Sigmoid colon (tissue), 7 donors: Measurements from ENCODE around the gene PRCC. TPM values are rescaled to one million over a fixed set of nuclear protein-coding genes. Genes with fewer than 3 reads are reported as not detected.

Source experiments
- DNase-seq: peaks from one replicate; pipeline ENCODE4 v3.0.0-alpha.2; 2019
- H3K27ac ChIP-seq, 4 donors: fragments of 200-600 bp; sonication (generic); one replicate each; pipeline ENCODE4 v1.5.1; 2016 to 2019; ENCODE audit warnings: mild to moderate bottlenecking in 1 of 4
- H3K27me3 ChIP-seq, 3 donors: fragments of 200-600 bp; sonication (generic); one replicate each; pipeline ENCODE4 v1.5.1; 2019; ENCODE audit warnings: mild to moderate bottlenecking in 1 of 3
- H3K36me3 ChIP-seq, 4 donors: fragments of 200-600 bp; sonication (generic); one replicate each; pipeline ENCODE4 v1.5.1; 2016 to 2019
- H3K4me1 ChIP-seq, 4 donors: fragments of 200-600 bp; sonication (generic); one replicate each; pipeline ENCODE4 v1.5.1; 2017 to 2019
- H3K4me3 ChIP-seq, 4 donors: fragments of 200-600 bp; sonication (generic); one replicate each; pipeline ENCODE4 v1.5.1; 2017 to 2019; ENCODE audit warnings: mild to moderate bottlenecking in 2 of 4, moderate library complexity in 1 of 4
- H3K9me3 ChIP-seq, 4 donors: fragments of 200-600 bp in 3 of 4; sonication (generic) in 3 of 4; one replicate each; pipeline versions ENCODE4 v1.5.1 to v1.6.1; 2013 to 2019
- EP300 ChIP-seq, 4 donors: sonication (generic); formaldehyde crosslinking; IDR thresholded peaks; one replicate each; pipeline ENCODE4 v1.6.1; 2017; ENCODE audit warnings: antibody characterized with exemption in 4 of 4
- POLR2A ChIP-seq, 2 donors: fragments of 450-650 bp; IDR thresholded peaks; one replicate each; pipeline ENCODE4 v1.6.1; 2016; ENCODE audit warnings: antibody characterized with exemption in 2 of 2, mild to moderate bottlenecking in 2 of 2, moderate library complexity in 2 of 2
- POLR2AphosphoS5 ChIP-seq, 4 donors: sonication (generic); formaldehyde crosslinking; IDR thresholded peaks; one replicate each; pipeline ENCODE4 v1.6.1; 2017; ENCODE audit warnings: antibody characterized with exemption in 4 of 4
- WGBS, 2 donors: extraction: QIAGEN DNeasy Blood & Tissue Kit; methylation state at CpG; one replicate each; pipeline ENCODE4 v1.1.7; 2013; 5-methylcytosine and 5-hydroxymethylcytosine counted together
- intact Hi-C: fragments of 100-400 bp; cut with DNase I; formaldehyde crosslinking; loops from one replicate; pipeline ENCODE4 v1.15.1; 2023
- polyA plus RNA-seq, 3 donors: library from polyadenylated mRNA; stranded (reverse); fragments of 200-250 nt; gene quantifications; one replicate each; pipeline ENCODE4 v1.2.3, GENCODE V29; 2013
- total RNA-seq, 4 donors: library from RNA; depleted of rRNA; stranded (reverse); fragments of >200 nt; gene quantifications; one replicate each; pipeline ENCODE4 v1.1.0, GENCODE V29; 2016
- TF ChIP-seq, protein P1 (sequence below), 4 experiments: fragments of 450-650 bp in 3 of 4; fragments of 200-600 bp in 1 of 4; IDR thresholded peaks; one replicate each; pipeline ENCODE4 v1.5.1; 2016 to 2019; ENCODE audit warnings: antibody characterized with exemption in 4 of 4, mild to moderate bottlenecking in 3 of 4, moderate library complexity in 2 of 4
- donor health status: healthy with polysubstance abuse.
- donor health status: Bipolar disorder and iron deficiency.
- donor health status: healthy.

Gene PRCC
- total and polyA plus RNA-seq, 7 donors, result 27.5 to 49.7 (median 34.1) TPM

DNA sequence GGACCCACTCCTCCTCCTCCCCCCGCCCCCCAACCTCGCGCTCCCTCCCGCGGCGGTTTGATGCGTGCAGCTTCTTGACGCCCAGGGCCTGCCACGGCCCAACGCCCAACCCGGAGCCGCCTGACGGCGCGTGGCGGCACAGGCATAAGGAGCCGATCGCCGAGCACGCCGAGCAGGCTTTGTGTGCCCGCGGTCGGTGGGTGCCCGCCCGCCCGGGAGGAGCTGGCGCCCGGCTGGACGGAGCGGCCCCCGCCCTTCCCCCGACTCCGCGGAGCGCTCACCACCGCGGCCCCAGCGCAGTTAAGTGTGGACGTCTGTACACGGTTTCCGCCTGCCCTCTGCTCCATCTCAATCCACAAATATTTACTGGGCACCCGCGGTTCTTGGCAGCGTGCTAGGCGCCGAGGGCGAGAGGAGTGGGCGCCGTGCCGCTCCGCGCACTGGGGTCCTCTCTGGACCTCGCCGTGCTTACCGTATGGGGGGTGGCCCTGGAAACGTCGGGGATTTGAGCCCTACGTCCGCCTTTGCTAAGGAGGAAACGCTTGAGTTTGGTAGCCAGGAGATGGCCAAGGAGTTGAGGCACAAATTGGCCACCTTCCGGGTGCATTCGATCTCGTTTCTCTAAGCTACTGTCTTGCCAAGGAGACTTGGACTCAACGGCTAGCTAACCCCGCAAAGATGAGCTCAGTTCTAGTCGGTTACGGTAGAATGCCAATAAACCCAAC, 15.4 kb upstream of the PRCC start:
- H3K4me1 ChIP-seq, result peaks cover 0 to 49% (median 43%) of the 10 kb centered on the region in 4 donors
- intact Hi-C loops, result loop anchor here (2.0 kb wide), 1 partner anchor 15 kb away; the partner anchor contains the start of gene PRCC

DNA sequence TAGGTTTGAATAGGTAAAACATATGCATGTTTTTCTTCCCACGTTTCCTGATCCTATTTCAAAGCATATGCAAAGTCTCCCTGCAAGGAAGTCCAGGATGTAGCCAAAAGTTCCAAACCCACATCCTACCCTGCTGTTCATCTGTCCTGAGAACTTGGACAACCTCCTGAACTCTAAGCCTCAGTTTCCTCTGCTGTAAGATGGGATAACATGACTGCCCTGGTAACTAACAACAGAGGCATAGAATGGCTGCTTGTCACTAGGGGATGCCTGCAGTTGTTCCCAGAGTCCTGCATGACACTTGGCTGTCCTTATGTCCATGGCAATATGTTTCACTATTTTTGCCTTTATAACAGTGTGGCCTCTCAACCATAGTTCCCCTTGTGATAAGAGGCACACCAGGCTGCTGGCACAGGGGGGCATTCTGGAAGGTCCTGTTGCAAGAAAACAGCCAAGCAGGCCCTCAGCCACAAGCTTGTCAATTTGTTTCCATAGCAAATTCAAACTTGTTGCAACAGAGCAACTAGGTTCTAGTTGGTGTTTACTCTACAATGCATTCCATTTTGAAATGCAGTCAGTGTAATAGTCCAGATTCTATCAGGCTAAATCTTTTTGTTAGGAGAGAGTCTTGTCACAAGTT, 14.4 kb upstream of the PRCC start:
- no peaks in the 10 kb centered on the region for H3K36me3 ChIP-seq
- WGBS, 2 donors, result 19 to 30% methylated on average over 1 of the region's 1 CpG
- no peaks in the 10 kb centered on the region for H3K27me3 ChIP-seq
- TF ChIP-seq EP300 (IDR thresholded peaks at IDR 0.05) (no peak), POLR2A (IDR thresholded peaks at IDR 0.05) (no peak), POLR2AphosphoS5 (IDR thresholded peaks at IDR 0.05) (no peak)
- TF ChIP-seq, protein P1, sequence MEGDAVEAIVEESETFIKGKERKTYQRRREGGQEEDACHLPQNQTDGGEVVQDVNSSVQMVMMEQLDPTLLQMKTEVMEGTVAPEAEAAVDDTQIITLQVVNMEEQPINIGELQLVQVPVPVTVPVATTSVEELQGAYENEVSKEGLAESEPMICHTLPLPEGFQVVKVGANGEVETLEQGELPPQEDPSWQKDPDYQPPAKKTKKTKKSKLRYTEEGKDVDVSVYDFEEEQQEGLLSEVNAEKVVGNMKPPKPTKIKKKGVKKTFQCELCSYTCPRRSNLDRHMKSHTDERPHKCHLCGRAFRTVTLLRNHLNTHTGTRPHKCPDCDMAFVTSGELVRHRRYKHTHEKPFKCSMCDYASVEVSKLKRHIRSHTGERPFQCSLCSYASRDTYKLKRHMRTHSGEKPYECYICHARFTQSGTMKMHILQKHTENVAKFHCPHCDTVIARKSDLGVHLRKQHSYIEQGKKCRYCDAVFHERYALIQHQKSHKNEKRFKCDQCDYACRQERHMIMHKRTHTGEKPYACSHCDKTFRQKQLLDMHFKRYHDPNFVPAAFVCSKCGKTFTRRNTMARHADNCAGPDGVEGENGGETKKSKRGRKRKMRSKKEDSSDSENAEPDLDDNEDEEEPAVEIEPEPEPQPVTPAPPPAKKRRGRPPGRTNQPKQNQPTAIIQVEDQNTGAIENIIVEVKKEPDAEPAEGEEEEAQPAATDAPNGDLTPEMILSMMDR (IDR thresholded peaks at IDR 0.05), result no peak
- peak overlapping the region in 1 of 4 donors; percentile 99 for H3K4me3 ChIP-seq
- no peaks in the 10 kb centered on the region for H3K9me3 ChIP-seq
- intact Hi-C loops, result no loop called here
- peaks cover 0 to 41% (median 35%) of the 10 kb centered on the region in 4 donors for H3K4me1 ChIP-seq
- DNase-seq, result no peak
- H3K27ac ChIP-seq, result peak overlapping the region; percentile 96 to 100 (median 98)

More for the DNA sequence above, 15.4 kb upstream of the PRCC start:
- Histone ChIP-seq H3K36me3 (no peaks in the 10 kb centered on the region), H3K27me3 (no peaks in the 10 kb centered on the region), H3K9me3 (no peaks in the 10 kb centered on the region), H3K27ac (peak overlapping the region; percentile 96 to 100 (median 98)), H3K4me3 (peak overlapping the region; percentile 98 to 100 (median 99))
- peak; percentile 99 for DNase-seq
- WGBS, 2 donors, result 0% methylated on average over 67 to 68 of the region's 68 CpGs
- TF ChIP-seq EP300 (IDR thresholded peaks at IDR 0.05), result peak in 1 of 4 donors; percentile 81
- TF ChIP-seq, protein P1 (IDR thresholded peaks at IDR 0.05), result no peak
- TF ChIP-seq POLR2AphosphoS5 (IDR thresholded peaks at IDR 0.05), result peak; percentile 61 to 88 (median 77)
- TF ChIP-seq POLR2A (IDR thresholded peaks at IDR 0.05), result peak; percentile 27 to 37

DNA sequence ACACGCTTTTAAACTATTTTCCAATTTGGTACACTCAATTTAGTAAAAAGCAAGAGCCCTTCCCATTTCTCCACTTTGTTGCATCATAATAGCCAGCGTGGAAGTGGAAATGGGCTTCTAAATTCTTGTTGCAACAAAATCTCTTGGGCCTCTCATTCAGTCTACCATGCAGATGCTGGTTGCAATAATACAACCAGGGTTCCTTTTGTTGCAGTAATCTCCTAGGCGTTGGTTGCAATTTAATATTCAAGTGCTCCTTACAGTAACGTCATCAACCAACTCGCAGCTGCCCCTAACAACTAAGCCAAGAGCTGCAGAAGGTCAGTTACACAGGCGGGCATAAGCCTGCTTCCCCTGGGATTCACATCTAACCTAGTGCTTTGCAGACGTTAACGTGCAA, 13.1 kb upstream of the PRCC start:
- no peak overlapping the region for H3K4me3 ChIP-seq
- TF ChIP-seq POLR2AphosphoS5 (IDR thresholded peaks at IDR 0.05) (no peak), EP300 (IDR thresholded peaks at IDR 0.05) (no peak), POLR2A (IDR thresholded peaks at IDR 0.05) (no peak)
- TF ChIP-seq, protein P1 (IDR thresholded peaks at IDR 0.05), result no peak
- H3K4me1 ChIP-seq, result peaks cover 0 to 28% (median 23%) of the 10 kb centered on the region in 4 donors
- intact Hi-C loops, result no loop called here
- no peak for DNase-seq
- H3K9me3 ChIP-seq, result no peaks in the 10 kb centered on the region
- no peaks in the 10 kb centered on the region for H3K36me3 ChIP-seq
- no peaks in the 10 kb centered on the region for H3K27me3 ChIP-seq
- 85 to 88% methylated on average over 8 of the region's 8 CpGs for WGBS, 2 donors
- no peak overlapping the region for H3K27ac ChIP-seq

DNA sequence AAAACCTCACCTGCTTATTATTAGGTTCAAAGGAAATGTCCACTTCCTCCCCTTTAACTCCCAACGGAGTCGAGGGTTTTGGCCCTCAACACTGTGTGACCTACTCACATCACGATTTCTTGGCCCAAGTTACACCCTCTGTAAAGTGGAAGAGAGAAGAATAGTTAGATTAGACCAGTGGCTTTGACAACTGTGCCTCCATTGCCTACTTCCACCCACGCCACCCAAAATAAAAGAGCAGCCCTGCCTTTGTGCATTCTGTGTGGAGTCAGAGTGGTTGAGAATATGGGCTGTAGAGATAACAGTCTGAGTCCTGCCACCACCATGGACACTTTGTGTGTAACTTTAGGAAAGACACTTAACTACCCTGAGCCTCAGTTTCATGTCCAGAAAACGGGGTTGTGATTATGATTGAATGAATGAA, 11.8 kb upstream of the PRCC start:
- DNase-seq, result no peak
- WGBS, 2 donors, result 71 to 86% methylated on average over 5 of the region's 5 CpGs

More for the DNA sequence above, 11.8 kb upstream of the PRCC start:
- intact Hi-C loops, result no loop called here
- no peak for TF ChIP-seq EP300 (IDR thresholded peaks at IDR 0.05)
- TF ChIP-seq POLR2AphosphoS5 (IDR thresholded peaks at IDR 0.05), result no peak
- no peak for TF ChIP-seq POLR2A (IDR thresholded peaks at IDR 0.05)
- TF ChIP-seq, protein P1 (IDR thresholded peaks at IDR 0.05), result no peak
- H3K36me3 ChIP-seq, result no peaks in the 10 kb centered on the region
- H3K4me3 ChIP-seq, result no peak overlapping the region
- no peaks in the 10 kb centered on the region for H3K27me3 ChIP-seq
- H3K9me3 ChIP-seq, result no peaks in the 10 kb centered on the region
- H3K4me1 ChIP-seq, result peaks cover 0 to 16% (median 13%) of the 10 kb centered on the region in 4 donors
- no peak overlapping the region for H3K27ac ChIP-seq
